CD4-positive, alpha-beta T cell treated with Interleukin-1 beta for 1 hour (primary cell): ENCODE results near the gene NSUN7.
"Not testable (repeated sequence)": the region's sequence is repeated elsewhere in the genome, so short reads cannot be mapped to it uniquely, and the experiment has no call there.

Source experiments
- DNase-seq, 2 donors: peaks; one replicate each; pipeline ENCODE4 v3.0.0-alpha.2; 2020 to 2022

Gene NSUN7

GRCh38 chr4:40749717-40750460, at the start of gene NSUN7:
NSUN7 (plus strand) TSS chr4:40749955; CDS start chr4:40750694, 739 bp downstream.
- peak; percentile 6 to 42 for DNase-seq

GRCh38 chr4:40702137-40702799, 47.5 kb upstream of the NSUN7 start:
- DNase-seq, result no peak

GRCh38 chr4:40702800-40703151, 47.0 kb upstream of the NSUN7 start:
- no peak for DNase-seq

- no peak for DNase-seq
Measured at GRCh38 chr4:40704073-40704472, 45.7 kb upstream of the NSUN7 start.

GRCh38 chr4:40710484-40711254, 39.1 kb upstream of the NSUN7 start:
- DNase-seq, result no peak

GRCh38 chr4:40713001-40713400, 36.8 kb upstream of the NSUN7 start:
- not testable (repeated sequence) for DNase-seq

GRCh38 chr4:40713798-40714197, 36.0 kb upstream of the NSUN7 start:
- DNase-seq, result no peak

- no peak for DNase-seq
Measured at GRCh38 chr4:40718586-40718985, 31.2 kb upstream of the NSUN7 start.

- peak; percentile 11 to 14 for DNase-seq
Measured at GRCh38 chr4:40719008-40719623, 30.6 kb upstream of the NSUN7 start.

GRCh38 chr4:40720351-40720750, 29.4 kb upstream of the NSUN7 start:
- DNase-seq, result no peak

- DNase-seq, result no peak
Measured at GRCh38 chr4:40720916-40721315, 28.8 kb upstream of the NSUN7 start.

- DNase-seq, result peak in 1 of 2 donors; percentile 6
Measured at GRCh38 chr4:40721730-40722171, 28.0 kb upstream of the NSUN7 start.

- peak; percentile 17 to 47 for DNase-seq
Measured at GRCh38 chr4:40722576-40723161, 27.1 kb upstream of the NSUN7 start.

- no peak for DNase-seq
Measured at GRCh38 chr4:40723728-40724127, 26.0 kb upstream of the NSUN7 start.

GRCh38 chr4:40728333-40728732, 21.4 kb upstream of the NSUN7 start:
- no peak for DNase-seq

GRCh38 chr4:40729555-40729954, 20.2 kb upstream of the NSUN7 start:
- DNase-seq, result no peak

- no peak for DNase-seq
Measured at GRCh38 chr4:40730091-40730679, 19.6 kb upstream of the NSUN7 start.

GRCh38 chr4:40731361-40731760, 18.4 kb upstream of the NSUN7 start:
- DNase-seq, result no peak

GRCh38 chr4:40731792-40732245, 17.9 kb upstream of the NSUN7 start:
- DNase-seq, result peak in 1 of 2 donors; percentile 27

GRCh38 chr4:40733752-40734151, 16.0 kb upstream of the NSUN7 start:
- no peak for DNase-seq

- no peak for DNase-seq
Measured at GRCh38 chr4:40734497-40734896, 15.3 kb upstream of the NSUN7 start.

- DNase-seq, result no peak
Measured at GRCh38 chr4:40736910-40737309, 12.8 kb upstream of the NSUN7 start.
